K562 (cell line): Measurements from ENCODE around the gene INTS4. TPM values are rescaled to one million over a fixed set of nuclear protein-coding genes. Genes with fewer than 3 reads are reported as not detected.

Experiments used
- CCNT2 ChIP-seq: IDR thresholded peaks from 2 replicates; pipeline ENCODE4 v1.6.1; 2011; ENCODE audit warnings: borderline replicate concordance, low read depth, mild to moderate bottlenecking, moderate library complexity, mixed read lengths, low read length; ENCODE audit not compliant: insufficient read length; ENCODE audit errors: extremely low read depth
- FOS ChIP-seq: IDR thresholded peaks from 3 replicates; pipeline ENCODE4 v1.6.1; 2011; ENCODE audit not compliant: insufficient read length; ENCODE audit errors: extremely low read depth
- GTF2A2 ChIP-seq: IDR thresholded peaks from 2 replicates; pipeline ENCODE4 v1.6.1; 2016; ENCODE audit warnings: mild to moderate bottlenecking, missing genetic modification characterization, missing compliant biosample characterization
- KAT2B ChIP-seq: IDR thresholded peaks from one replicate; pipeline ENCODE4 v1.6.1; 2012; ENCODE audit warnings: low read depth, mild to moderate bottlenecking, control low read depth, inconsistent platforms, low read length, moderate library complexity
- KDM5B ChIP-seq: fragments of 200-600 bp; sonication (generic); IDR thresholded peaks from 2 replicates; pipeline ENCODE4 v1.6.1; 2012; ENCODE audit warnings: low read depth, mild to moderate bottlenecking, moderate library complexity, low read length, control low read depth, inconsistent platforms; ENCODE audit not compliant: insufficient replicate concordance
- MGA ChIP-seq: fragments of 450-650 bp; IDR thresholded peaks from 2 replicates; pipeline ENCODE4 v1.6.1; 2016; ENCODE audit warnings: mild to moderate bottlenecking, moderate library complexity
- NR2C1 ChIP-seq, 2 experiments: fragments of 450-650 bp; IDR thresholded peaks; 2 replicates each; pipeline ENCODE4 v1.6.1; 2017; ENCODE audit warnings: mild to moderate bottlenecking in 2 of 2, antibody characterized with exemption in 1 of 2, inconsistent platforms in 1 of 2, missing compliant biosample characterization in 1 of 2, missing genetic modification characterization in 1 of 2
- RNF2 ChIP-seq: sonication (generic); IDR thresholded peaks from 2 replicates; pipeline ENCODE4 v1.6.1; 2016
- SAP30 ChIP-seq: fragments of 200-600 bp; sonication (generic); IDR thresholded peaks from 2 replicates; pipeline ENCODE4 v1.6.1; 2012; ENCODE audit warnings: borderline replicate concordance, low read depth, mild to moderate bottlenecking, moderate library complexity, low read length, control low read depth, inconsistent platforms; ENCODE audit not compliant: insufficient read depth, poor library complexity, severe bottlenecking
- SMARCB1 ChIP-seq: IDR thresholded peaks from 2 replicates; pipeline ENCODE4 v1.6.1; 2011; ENCODE audit warnings: improper control_type of control experiment, low read depth; ENCODE audit not compliant: insufficient read length
- U2AF2 ChIP-seq: fragments of 200-400 bp; formaldehyde crosslinking; optimal IDR thresholded peaks from 2 replicates; pipeline ENCODE3; 2017; ENCODE audit warnings: low read depth, mild to moderate bottlenecking, low read length
- ZFP1 ChIP-seq: fragments of 450-650 bp; formaldehyde crosslinking; IDR thresholded peaks from 2 replicates; pipeline ENCODE4 v1.4.0; 2020; ENCODE audit warnings: mild to moderate bottlenecking, mixed read lengths
- ZNF146 ChIP-seq: IDR thresholded peaks from one replicate; pipeline ENCODE4 v1.6.1; 2018; ENCODE audit warnings: missing compliant biosample characterization; ENCODE audit not compliant: unreplicated experiment
- ZNF507 ChIP-seq: conservative IDR thresholded peaks from 2 replicates; pipeline ENCODE4 v1.6.1; 2017; ENCODE audit warnings: missing genetic modification characterization, missing compliant biosample characterization
- ZNF699 ChIP-seq: fragments of 250-450 bp; sonication (Bioruptor Pico); IDR thresholded peaks from 2 replicates; pipeline ENCODE4 v1.8.0; 2021; ENCODE audit warnings: mild to moderate bottlenecking, moderate library complexity; ENCODE audit not compliant: insufficient replicate concordance
- polyA plus RNA-seq, 8 experiments: library from polyadenylated mRNA; depleted of rRNA in 4 of 8; stranded (reverse) in 5 of 8; unstranded in 3 of 8; fragments of >200 nt; fragmentation: Nextera tagmentation in 2 of 8; fragmentation: Illumina TruSeq in 1 of 8; extraction: Ambion mirVana in 2 of 8; extraction: Trizol in 1 of 8; gene quantifications; 2 replicates each; pipeline versions ENCODE4 v1.2.1 to v1.2.3, GENCODE V29; 2011 to 2014; ENCODE audit warnings: inconsistent platforms in 1 of 8, missing spikeins in 1 of 8
- total RNA-seq, 7 experiments: library from RNA; depleted of rRNA in 6 of 7; stranded (reverse); fragments of >200 nt in 6 of 7; fragmentation: Illumina TruSeq in 2 of 7; extraction: Trizol in 2 of 7; gene quantifications; 2 replicates each; pipeline versions ENCODE4 v1.2.1 to v1.2.3, GENCODE V29; 2011 to 2021; ENCODE audit warnings: low replicate concordance in 1 of 7
- TF ChIP-seq, protein P1 (sequence below), 2 experiments: fragments of 450-650 bp; conservative IDR thresholded peaks; 2 replicates each; pipeline ENCODE4 v1.6.1; 2017; ENCODE audit warnings: mild to moderate bottlenecking in 2 of 2, moderate library complexity in 2 of 2

Gene INTS4
- total and polyA plus RNA-seq, 9 of the 15 experiments (the other 6 are each of a cell fraction or from before 2014, with no cell fraction given): 28.4 to 53.4 (median 44.5) TPM

DNA sequence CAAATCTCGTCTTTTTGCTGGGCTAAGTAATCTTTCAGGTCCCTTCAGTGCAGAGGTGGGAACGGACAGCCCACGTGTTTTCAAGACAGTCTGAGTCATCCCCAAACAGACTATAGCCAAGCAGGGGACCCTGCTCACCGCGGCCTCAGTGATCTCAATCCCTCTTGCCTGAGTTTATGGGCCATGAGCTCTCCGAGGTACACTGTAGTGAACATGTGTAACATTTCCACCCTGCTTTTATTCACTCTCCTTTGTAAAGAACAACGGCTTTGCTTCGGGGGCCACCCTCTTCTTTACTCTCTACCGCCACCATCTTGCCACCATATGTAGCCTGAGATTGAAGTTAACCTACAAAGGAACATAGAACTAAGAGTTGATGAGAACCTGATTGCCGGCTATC, 40.2 kb upstream of the INTS4 start (continued):
- TF ChIP-seq MGA: peak; percentile 83
- TF ChIP-seq SAP30: no peak
- TF ChIP-seq, protein P1, sequence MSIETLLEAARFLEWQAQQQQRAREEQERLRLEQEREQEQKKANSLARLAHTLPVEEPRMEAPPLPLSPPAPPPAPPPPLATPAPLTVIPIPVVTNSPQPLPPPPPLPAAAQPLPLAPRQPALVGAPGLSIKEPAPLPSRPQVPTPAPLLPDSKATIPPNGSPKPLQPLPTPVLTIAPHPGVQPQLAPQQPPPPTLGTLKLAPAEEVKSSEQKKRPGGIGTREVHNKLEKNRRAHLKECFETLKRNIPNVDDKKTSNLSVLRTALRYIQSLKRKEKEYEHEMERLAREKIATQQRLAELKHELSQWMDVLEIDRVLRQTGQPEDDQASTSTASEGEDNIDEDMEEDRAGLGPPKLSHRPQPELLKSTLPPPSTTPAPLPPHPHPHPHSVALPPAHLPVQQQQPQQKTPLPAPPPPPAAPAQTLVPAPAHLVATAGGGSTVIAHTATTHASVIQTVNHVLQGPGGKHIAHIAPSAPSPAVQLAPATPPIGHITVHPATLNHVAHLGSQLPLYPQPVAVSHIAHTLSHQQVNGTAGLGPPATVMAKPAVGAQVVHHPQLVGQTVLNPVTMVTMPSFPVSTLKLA (conservative IDR thresholded peaks at IDR 0.05): peak; percentile 44 to 70; a peak in 3 of 4 replicates
- no peak for TF ChIP-seq NR2C1 (IDR thresholded peaks at IDR 0.05)
- no peak for TF ChIP-seq NR2C1 (tag; IDR thresholded peaks at IDR 0.05)
- no peak for TF ChIP-seq SMARCB1
- no peak for TF ChIP-seq FOS
- no peak for TF ChIP-seq ZNF699 (CRISPR knock-in tag)
- no peak for TF ChIP-seq ZNF507 (tag)
- TF ChIP-seq RNF2: no peak
- TF ChIP-seq KAT2B: no peak
- TF ChIP-seq U2AF2: no peak
- TF ChIP-seq ZFP1 (CRISPR knock-in tag): no peak
- TF ChIP-seq GTF2A2: no peak
- TF ChIP-seq KDM5B: no peak
- TF ChIP-seq CCNT2: no peak
- TF ChIP-seq ZNF146: peak; percentile 47
